HG03432 (cell line): ENCODE measurements around the gene THSD8.

ENCODE experiments used
- ATAC-seq: cut with Tn5 transposase; IDR thresholded peaks from one replicate; pipeline ENCODE4 v1.9.1; 2021; ENCODE audit warnings: mild to moderate bottlenecking, moderate library complexity; ENCODE audit not compliant: unreplicated experiment

Gene THSD8

DNA sequence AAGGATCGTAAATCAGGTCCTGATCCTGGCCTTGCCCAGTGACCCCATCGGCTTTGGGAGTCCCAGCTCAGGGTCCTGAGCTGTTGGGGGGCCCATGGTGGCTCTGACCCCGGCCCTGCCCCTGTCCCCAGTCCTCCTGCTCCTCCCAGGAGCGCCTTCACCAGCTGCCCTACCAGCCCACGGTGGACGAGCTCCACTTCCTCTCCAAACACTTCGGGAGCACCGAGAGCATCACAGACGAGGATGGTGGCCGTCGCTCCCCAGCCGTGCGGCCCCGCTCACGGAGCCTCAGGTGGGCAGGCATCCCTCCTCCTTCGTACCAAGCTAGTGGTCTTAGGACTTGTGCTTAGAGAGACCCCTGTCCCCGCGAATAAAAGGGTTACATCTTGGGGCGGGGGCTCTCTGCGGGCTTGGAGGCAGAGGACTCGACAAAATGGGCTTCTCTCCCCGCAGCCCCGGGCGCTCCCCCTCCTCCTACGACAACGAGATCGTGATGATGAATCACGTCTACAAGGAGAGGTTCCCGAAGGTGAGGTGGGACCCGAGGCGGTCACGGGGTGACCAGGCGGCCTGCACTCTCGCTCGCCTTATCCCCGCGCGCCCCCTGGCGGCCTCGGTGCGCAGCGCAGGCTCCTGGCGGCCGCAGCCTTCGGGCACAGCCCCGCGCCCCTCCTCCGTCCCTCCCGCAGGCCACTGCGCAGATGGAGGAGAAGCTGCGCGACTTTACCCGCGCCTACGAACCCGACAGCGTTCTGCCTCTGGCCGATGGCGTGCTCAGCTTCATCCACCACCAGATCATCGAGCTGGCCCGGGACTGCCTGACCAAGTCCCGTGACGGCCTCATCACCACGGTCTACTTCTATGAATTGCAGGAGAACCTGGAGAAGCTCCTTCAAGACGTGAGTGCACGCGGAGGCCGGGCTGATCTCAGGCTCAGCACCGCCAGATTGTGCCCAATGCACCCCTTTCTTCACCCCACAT, 45.6 kb downstream of the THSD8 start:
- ATAC-seq: no peak
